Gastroesophageal sphincter (tissue), 3 donors: ENCODE measurements around the gene SKA3.
"Not testable (repeated sequence)": the region's sequence is repeated elsewhere in the genome, so short reads cannot be mapped to it uniquely, and the experiment has no call there.

Experiments used
- CTCF ChIP-seq, 4 experiments: fragments of 200-600 bp in 2 of 4; fragments of 450-650 bp in 2 of 4; sonication (generic) in 1 of 4; IDR thresholded peaks; one replicate each; pipeline ENCODE4 v1.5.1; 2017 to 2019; ENCODE audit warnings: antibody characterized with exemption in 4 of 4, mild to moderate bottlenecking in 2 of 4, moderate library complexity in 2 of 4
- EP300 ChIP-seq: sonication (generic); formaldehyde crosslinking; IDR thresholded peaks from one replicate; pipeline ENCODE4 v1.6.1; 2017; ENCODE audit warnings: antibody characterized with exemption, mild to moderate bottlenecking
- POLR2A ChIP-seq, 2 donors: fragments of 450-650 bp; IDR thresholded peaks; one replicate each; pipeline ENCODE4 v1.6.1; 2017; ENCODE audit warnings: antibody characterized with exemption in 2 of 2, mild to moderate bottlenecking in 2 of 2, moderate library complexity in 1 of 2
- POLR2AphosphoS5 ChIP-seq: sonication (generic); formaldehyde crosslinking; IDR thresholded peaks from one replicate; pipeline ENCODE4 v1.6.1; 2017; ENCODE audit warnings: antibody characterized with exemption

GRCh38 chr13:21135833-21136232, 40.5 kb downstream of the SKA3 start:
- TF ChIP-seq CTCF (IDR thresholded peaks at IDR 0.05); POLR2A (IDR thresholded peaks at IDR 0.05); POLR2AphosphoS5; EP300: not testable (repeated sequence)
